B cell (primary cell): ENCODE results near the gene CATSPERE. TPM values are rescaled to one million over a fixed set of nuclear protein-coding genes. Genes with fewer than 3 reads are reported as not detected.

Experiments
- ATAC-seq: fragments of 200-7000 bp; cut with Tn5 transposase; one replicate; pipeline ENCODE4 v1.10.0; 2021; ENCODE audit warnings: low read depth, mild to moderate bottlenecking, moderate number of reproducible peaks, moderate library complexity
- CTCF ChIA-PET: fragments of 350-600 bp; sonication (Branson Sonifier 250); formaldehyde crosslinking; loops from one replicate; lab custom pipeline; 2021; ENCODE audit warnings: antibody characterized with exemption, inconsistent platforms; lab: Charles Lee
- POLR2A ChIA-PET: fragments of 350-600 bp; sonication (Branson Sonifier 250); formaldehyde crosslinking; loops from one replicate; lab custom pipeline; 2021; ENCODE audit warnings: antibody characterized with exemption; lab: Charles Lee
- DNase-seq: peaks from one replicate; pipeline ENCODE4 v3.0.0; 2013
- H2AFZ ChIP-seq: 2 replicates; pipeline ENCODE4 v1.6.1; 2012; ENCODE audit warnings: mild to moderate bottlenecking, low read depth, low read length; ENCODE audit not compliant: insufficient read depth, poor library complexity, severe bottlenecking
- H3K27ac ChIP-seq, 2 donors: 1 replicate in 1 of 2; 2 replicates in 1 of 2; pipeline ENCODE4 v1.5.1; 2012 to 2013; ENCODE audit warnings: low read length in 2 of 2, mild to moderate bottlenecking in 2 of 2, moderate library complexity in 1 of 2
- H3K27me3 ChIP-seq, 4 experiments: fragments of 200-600 bp in 1 of 4; sonication (generic) in 1 of 4; replicated peaks in 1 of 4; 1 replicate in 2 of 4; 2 replicates in 2 of 4; pipeline versions ENCODE4 v1.6.1 to v1.7.0; 2013 to 2016; ENCODE audit warnings: low read length in 3 of 4, mild to moderate bottlenecking in 2 of 4, mixed read lengths in 1 of 4, moderate library complexity in 1 of 4; ENCODE audit not compliant: insufficient read depth in 4 of 4, control insufficient read depth in 3 of 4; ENCODE audit errors: control extremely low read depth in 1 of 4
- H3K36me3 ChIP-seq, 2 experiments: replicated peaks in 1 of 2; 1 replicate in 1 of 2; 2 replicates in 1 of 2; pipeline versions ENCODE4 v1.6.1 to v1.7.1; 2013; ENCODE audit warnings: low read length in 1 of 2; ENCODE audit not compliant: insufficient read depth in 2 of 2, control insufficient read depth in 1 of 2; ENCODE audit errors: control extremely low read depth in 1 of 2, extremely low read depth in 1 of 2
- H3K4me1 ChIP-seq, 2 donors: fragments of 200-600 bp in 1 of 2; sonication (generic) in 1 of 2; 1 replicate in 1 of 2; 2 replicates in 1 of 2; pipeline versions ENCODE4 v1.5.1 to v1.6.1; 2013 to 2017; ENCODE audit warnings: low read length in 2 of 2; ENCODE audit not compliant: control insufficient read depth in 2 of 2, insufficient read depth in 2 of 2
- H3K4me2 ChIP-seq: replicated peaks from 2 replicates; pipeline ENCODE3; 2012; ENCODE audit warnings: mild to moderate bottlenecking, low read depth, low read length; ENCODE audit not compliant: poor library complexity, severe bottlenecking
- H3K4me3 ChIP-seq, 5 experiments: fragments of 200-600 bp in 1 of 5; sonication (generic) in 1 of 5; 1 replicate in 3 of 5; 2 replicates in 2 of 5; pipeline versions ENCODE4 v1.5.1 to v1.7.0; 2011 to 2016; ENCODE audit warnings: low read length in 4 of 5, mild to moderate bottlenecking in 4 of 5, low read depth in 2 of 5, control low read depth in 1 of 5, moderate library complexity in 1 of 5; ENCODE audit not compliant: insufficient read depth in 1 of 5; ENCODE audit errors: control extremely low read depth in 1 of 5, extremely low read depth in 1 of 5
- H3K79me2 ChIP-seq: fragments of 200-600 bp; sonication (generic); one replicate; pipeline ENCODE4 v1.6.0; 2016; ENCODE audit warnings: low read length; ENCODE audit not compliant: control insufficient read depth, insufficient read depth
- H3K9ac ChIP-seq: fragments of 200-600 bp; sonication (generic); 2 replicates; pipeline ENCODE4 v1.6.1; 2017; ENCODE audit warnings: mild to moderate bottlenecking, low read length, moderate library complexity
- H3K9me3 ChIP-seq, 3 donors: one replicate each; pipeline versions ENCODE4 v1.6.1 to v1.7.1; 2013; ENCODE audit warnings: low read length in 2 of 3; ENCODE audit not compliant: control insufficient read depth in 2 of 3, insufficient read depth in 1 of 3; ENCODE audit errors: control extremely low read depth in 1 of 3
- H4K20me1 ChIP-seq: 2 replicates; pipeline ENCODE4 v1.6.0; 2012; ENCODE audit warnings: mild to moderate bottlenecking, low read length; ENCODE audit not compliant: insufficient read depth, control insufficient read depth, poor library complexity, severe bottlenecking
- H3K27ac Mint-ChIP-seq: one replicate; pipeline ENCODE4 v1.8.0; 2021; ENCODE audit warnings: mixed read lengths
- H3K27me3 Mint-ChIP-seq: one replicate; pipeline ENCODE4 v1.8.0; 2021; ENCODE audit warnings: mixed read lengths
- H3K4me1 Mint-ChIP-seq: one replicate; pipeline ENCODE4 v1.8.0; 2021; ENCODE audit warnings: mixed read lengths
- H3K4me3 Mint-ChIP-seq: one replicate; pipeline ENCODE4 v1.8.0; 2021; ENCODE audit warnings: mixed read lengths
- H3K9me3 Mint-ChIP-seq: one replicate; pipeline ENCODE4 v1.8.0; 2022; ENCODE audit warnings: mixed read lengths; ENCODE audit not compliant: insufficient read depth
- CTCF ChIP-seq: fragments of 200-600 bp; IDR thresholded peaks from one replicate; pipeline ENCODE4 v1.8.0; 2022; ENCODE audit warnings: antibody characterized with exemption, mild to moderate bottlenecking
- EZH2 ChIP-seq: IDR thresholded peaks from 2 replicates; pipeline ENCODE4 v1.6.1; 2012; ENCODE audit warnings: borderline replicate concordance, low read depth, mild to moderate bottlenecking, moderate library complexity, low read length; ENCODE audit not compliant: insufficient read depth, poor library complexity, severe bottlenecking
- WGBS: methylation state at CpG from one replicate; pipeline ENCODE4 v1.1.5; 2013; ENCODE audit warnings: missing lambda C conversion rate; ENCODE audit not compliant: insufficient coverage; 5-methylcytosine and 5-hydroxymethylcytosine counted together
- intact Hi-C: fragments of 100-400 bp; cut with micrococcal nuclease; formaldehyde crosslinking; loops from one replicate; pipeline ENCODE4 v1.10.0; 2022
- polyA plus RNA-seq: library from polyadenylated mRNA; depleted of rRNA; stranded (reverse); fragments of >200 nt; gene quantifications from 2 replicates; pipeline ENCODE4 v1.2.3, GENCODE V29; 2012
- total RNA-seq, 2 donors: library from RNA; stranded (reverse); fragments of 120-200 nt in 1 of 2; gene quantifications; 1 replicate in 1 of 2; 2 replicates in 1 of 2; pipeline versions ENCODE4 v1.2.3 to v1.2.4, GENCODE V29; 2013 to 2022

CATSPERE gene
- total and polyA plus RNA-seq, 2 donors (not counting 1 experiment from before 2014, with no cell fraction given): 0.82 to 3.1 TPM

DNA sequence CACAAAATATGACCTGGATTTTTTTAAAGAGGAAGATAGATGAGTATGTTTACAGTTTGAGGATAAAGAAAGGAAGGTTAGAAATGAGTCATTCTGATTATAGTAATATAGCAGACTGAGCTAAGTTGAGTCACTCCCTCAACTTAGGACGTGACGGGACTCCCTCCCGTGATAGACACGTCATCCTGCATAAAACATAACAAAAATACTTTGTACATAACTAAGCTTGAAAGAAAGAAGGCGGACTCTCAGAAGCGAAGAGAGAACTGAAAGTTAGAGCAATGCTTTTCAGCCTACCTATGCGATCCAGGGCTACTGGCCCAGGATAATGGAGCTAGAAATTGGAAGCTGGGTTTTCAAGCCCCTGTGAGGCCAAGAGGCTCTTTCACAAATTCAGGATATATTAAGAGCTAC, 138.9 kb downstream of the CATSPERE start:
- H3K27ac Mint-ChIP-seq: peak overlapping the region; percentile 76

More for the DNA sequence above, 138.9 kb downstream of the CATSPERE start:
- Mint-ChIP-seq H3K4me3 (peak overlapping the region; percentile 1), H3K27me3 (no peaks in the 10 kb centered on the region), H3K9me3 (no peaks in the 10 kb centered on the region), H3K4me1 (peaks cover 9% of the 10 kb centered on the region)
- Histone ChIP-seq H3K79me2 (no peaks in the 10 kb centered on the region), H3K4me3 (no peak overlapping the region), H3K27me3 (no peaks in the 10 kb centered on the region), H3K27ac (no peak overlapping the region), H4K20me1 (no peaks in the 10 kb centered on the region), H3K9ac (no peak overlapping the region), H3K4me1 (no peaks in the 10 kb centered on the region), H3K9me3 (no peaks in the 10 kb centered on the region), H2AFZ (peak overlapping the region; percentile 17), H3K36me3 (no peaks in the 10 kb centered on the region), H3K4me2 (no peak overlapping the region)
- TF ChIP-seq CTCF (no peak), EZH2 (no peak)
- DNase-seq: peak; percentile 29
- WGBS: no CpG with 5 or more reads among the region's 7 CpGs
- ChIA-PET POLR2A (interaction anchor here (0.5 to 0.7 kb wide), 2 partner anchors 240 to 371 kb away, joined by 3 to 4 read pairs; no protein-coding TSS in a partner anchor), CTCF (interaction anchor here (0.9 to 2.0 kb wide), 5 partner anchors 19 to 443 kb away, joined by 3 to 23 read pairs (median 15); no protein-coding TSS in a partner anchor)
- intact Hi-C loops: loop anchor here (5.0 kb wide), 1 partner anchor 52 kb away; the partner anchor contains the start of gene DESI2
- peak; percentile 89 for ATAC-seq
